ENCODE measurements around the gene RAB36. TPM values are rescaled to one million over a fixed set of nuclear protein-coding genes. Genes with fewer than 3 reads are reported as not detected.

Gene RAB36
- total and polyA plus RNA-seq, 12 donors, result 4.0 to 13.0 (median 7.2) TPM

DNA sequence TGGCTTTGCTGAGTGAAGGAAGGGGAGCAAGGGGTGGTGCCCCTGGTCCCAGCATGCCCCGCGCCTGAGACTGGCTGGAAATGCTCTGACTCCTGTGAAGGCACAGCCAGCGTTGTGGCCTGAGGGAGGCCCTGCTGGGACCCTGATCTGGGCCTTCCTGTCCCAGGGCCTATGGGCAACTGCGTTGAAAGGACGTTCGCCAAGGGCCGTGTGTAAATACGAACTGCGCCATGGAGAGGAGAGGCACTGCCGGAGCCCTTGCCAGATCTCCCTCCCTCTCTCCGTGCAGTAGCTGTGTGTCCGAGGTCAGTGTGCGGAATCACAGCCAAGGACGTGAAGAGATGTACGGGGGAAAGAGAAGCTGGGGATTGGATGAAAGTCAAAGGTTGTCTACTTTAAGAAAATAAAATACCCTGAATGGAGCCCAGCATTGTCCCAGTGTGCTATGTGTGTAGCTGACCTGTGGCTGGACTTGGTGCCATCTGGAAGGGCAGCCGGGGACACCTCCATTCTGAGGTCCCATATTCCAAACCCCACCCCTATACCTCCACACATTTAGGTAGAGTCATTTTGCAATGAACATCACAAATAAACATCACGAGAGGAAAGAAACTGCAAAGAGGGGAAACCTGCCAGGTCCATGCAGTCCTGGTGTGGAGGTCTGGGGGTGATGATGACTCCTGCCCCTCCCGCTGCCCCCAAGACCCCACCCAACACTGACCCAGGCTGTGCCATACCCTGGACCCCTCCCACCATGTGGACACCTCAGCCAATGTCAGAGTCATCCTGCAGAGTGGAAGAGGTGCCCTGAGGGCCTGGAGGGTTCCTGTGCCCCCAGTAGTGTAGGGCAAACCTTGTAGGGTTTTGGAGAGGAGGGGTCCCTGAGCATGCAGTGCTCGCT lies 20.4 kb upstream of the RAB36 start:
- Histone ChIP-seq H3K27me3 (no peaks in the 10 kb centered on the region), H3K9me3 (replicated peaks in 1 of 3) (no peaks in the 10 kb centered on the region), H3K36me3 (replicated peaks in 1 of 2) (no peaks in the 10 kb centered on the region), H3K4me1 (replicated peaks in 1 of 2) (peaks cover 10 to 11% of the 10 kb centered on the region in 2 donors), H3K4me3 (peak overlapping the region in 1 of 4 donors; percentile 34), H3K27ac (peak overlapping the region in 3 of 5 donors; percentile 44 to 79 (median 71))
- intact Hi-C loops (cut with DNase I), result no loop called here
- no peak for TF ChIP-seq CTCF (IDR thresholded peaks at IDR 0.05)
- TF ChIP-seq POLR2A (IDR thresholded peaks at IDR 0.05), result peak in 1 of 2 donors; percentile 29
- DNase-seq, result peak; percentile 57 to 85 (median 74)
- 32 to 51% (median 47%) methylated on average over 17 to 19 of the region's 19 CpGs for WGBS, 4 donors

DNA sequence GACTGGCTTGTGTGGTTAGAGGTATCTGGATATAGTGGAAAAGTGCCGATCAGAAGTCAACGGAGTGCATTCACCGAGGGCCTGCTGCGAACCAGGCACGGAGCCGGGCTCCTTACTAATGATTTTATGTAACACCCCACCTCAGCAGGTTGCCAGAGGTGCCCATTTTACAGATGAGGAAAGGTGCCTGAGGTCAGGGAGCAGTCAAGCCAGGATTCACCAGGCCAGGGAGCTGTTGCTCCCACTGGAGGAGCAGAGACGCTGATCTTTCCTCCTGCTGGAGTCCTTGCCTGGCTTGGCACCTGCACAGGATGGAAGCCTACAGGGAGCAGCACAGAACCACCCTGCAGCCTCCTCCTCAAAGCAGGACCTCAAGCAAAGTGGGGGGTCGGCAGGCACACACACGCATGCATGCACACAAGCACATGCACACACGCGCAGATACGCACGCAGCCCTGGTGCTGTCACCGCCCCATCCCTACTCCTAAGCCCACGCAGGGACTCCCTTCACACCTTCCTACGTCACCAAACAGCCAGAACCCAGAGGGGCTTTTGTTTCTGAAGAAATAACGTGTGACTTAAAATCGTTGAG lies 19.7 kb upstream of the RAB36 start:
- H3K27ac ChIP-seq, result no peak overlapping the region
- H3K27me3 ChIP-seq, result no peaks in the 10 kb centered on the region
- WGBS, 4 donors, result 83 to 94% (median 86%) methylated on average over 17 to 18 of the region's 18 CpGs
- H3K9me3 ChIP-seq (replicated peaks in 1 of 3), result no peaks in the 10 kb centered on the region
- no peak overlapping the region for H3K4me3 ChIP-seq
- H3K36me3 ChIP-seq (replicated peaks in 1 of 2), result no peaks in the 10 kb centered on the region
- no peak for DNase-seq
- TF ChIP-seq CTCF (IDR thresholded peaks at IDR 0.05) (no peak), POLR2A (IDR thresholded peaks at IDR 0.05) (no peak)
- peaks cover 10 to 11% of the 10 kb centered on the region in 2 donors for H3K4me1 ChIP-seq (replicated peaks in 1 of 2)
- intact Hi-C loops (cut with DNase I), result loop anchor here in 1 of 2 donors (2.0 kb wide), 1 partner anchor 165 kb away; no protein-coding TSS in a partner anchor

DNA sequence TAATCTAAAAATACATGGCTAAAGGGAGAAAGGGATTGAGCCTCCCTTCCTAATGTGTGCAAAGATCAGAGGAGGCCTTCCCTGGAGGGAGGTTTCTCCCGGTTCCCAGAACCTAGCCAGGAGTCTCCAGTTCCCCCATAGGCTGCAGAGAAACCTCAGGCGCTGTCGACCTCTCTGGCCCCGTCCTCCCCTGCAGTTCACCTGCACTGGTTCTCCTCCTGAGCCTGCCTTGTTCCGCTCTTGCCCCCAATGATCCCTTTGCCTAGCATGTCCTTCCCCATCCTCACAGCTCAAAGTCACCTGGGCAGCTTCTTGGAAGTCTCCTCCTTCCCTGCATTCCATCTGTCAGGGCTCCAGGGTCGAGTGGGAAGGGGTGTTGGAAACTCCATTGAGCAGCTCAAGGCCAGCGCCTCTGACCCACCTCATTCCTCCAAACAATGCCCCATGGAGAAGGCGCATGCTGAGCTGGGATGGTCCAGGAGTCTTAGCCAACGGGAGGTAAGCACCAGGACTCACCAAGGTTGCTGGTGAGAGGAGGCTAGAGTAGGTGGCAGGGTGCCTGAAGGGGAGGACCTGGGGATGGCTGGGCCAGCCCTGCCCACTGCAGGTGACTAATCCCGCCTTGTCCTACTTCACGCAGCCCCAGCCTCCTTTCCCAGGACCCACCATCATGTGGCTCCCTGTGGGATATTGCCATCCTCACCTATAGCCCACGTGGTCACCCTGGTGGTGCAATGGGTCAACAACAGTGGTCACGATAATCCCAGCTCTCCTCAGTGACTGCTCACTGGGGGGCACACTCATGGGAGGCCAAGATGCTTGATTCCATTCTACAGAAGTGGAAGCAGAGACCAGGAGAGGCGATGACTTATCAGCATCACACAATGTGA lies 18.9 kb upstream of the RAB36 start:
- Histone ChIP-seq H3K9me3 (replicated peaks in 1 of 3) (no peaks in the 10 kb centered on the region), H3K4me3 (no peak overlapping the region), H3K4me1 (replicated peaks in 1 of 2) (peaks cover 10 to 11% of the 10 kb centered on the region in 2 donors), H3K27ac (no peak overlapping the region), H3K27me3 (no peaks in the 10 kb centered on the region), H3K36me3 (replicated peaks in 1 of 2) (no peaks in the 10 kb centered on the region)
- intact Hi-C loops (cut with DNase I), result loop anchor here in 1 of 2 donors (2.0 kb wide), 1 partner anchor 166 kb away; no protein-coding TSS in a partner anchor
- WGBS, 4 donors, result 83 to 86% (median 84%) methylated on average over 6 to 14 of the region's 14 CpGs
- peak in 4 of 7 donors; percentile 44 to 64 (median 54) for DNase-seq
- TF ChIP-seq CTCF (IDR thresholded peaks at IDR 0.05) (no peak), POLR2A (IDR thresholded peaks at IDR 0.05) (no peak)

All from adrenal gland (tissue), 12 donors.